Memory B cell (primary cell): Measurements from ENCODE around the gene PLEKHH2.

Source experiments
- ATAC-seq: fragments of 150-1000 bp; cut with Tn5 transposase; 2 replicates; pipeline ENCODE4 v1.10.0; 2021; ENCODE audit warnings: low read depth, mild to moderate bottlenecking, moderate library complexity
- DNase-seq, 2 donors: peaks; one replicate each; pipeline ENCODE4 v3.0.0; 2022; ENCODE audit warnings: low spot score in 2 of 2
- H3K27ac Mint-ChIP-seq: one replicate; pipeline ENCODE4 v1.8.0; 2022; ENCODE audit warnings: mild to moderate bottlenecking, moderate library complexity, mixed read lengths
- H3K27me3 Mint-ChIP-seq: one replicate; pipeline ENCODE4 v1.8.0; 2022; ENCODE audit warnings: mixed read lengths
- H3K36me3 Mint-ChIP-seq: one replicate; pipeline ENCODE4 v1.8.0; 2022; ENCODE audit warnings: mild to moderate bottlenecking, mixed read lengths
- H3K4me1 Mint-ChIP-seq: one replicate; pipeline ENCODE4 v1.8.0; 2022; ENCODE audit warnings: mixed read lengths
- H3K4me3 Mint-ChIP-seq: one replicate; pipeline ENCODE4 v1.8.0; 2022; ENCODE audit warnings: mild to moderate bottlenecking, moderate library complexity, mixed read lengths
- H3K9me3 Mint-ChIP-seq: one replicate; pipeline ENCODE4 v1.8.0; 2022; ENCODE audit warnings: mixed read lengths

PLEKHH2 gene

DNA sequence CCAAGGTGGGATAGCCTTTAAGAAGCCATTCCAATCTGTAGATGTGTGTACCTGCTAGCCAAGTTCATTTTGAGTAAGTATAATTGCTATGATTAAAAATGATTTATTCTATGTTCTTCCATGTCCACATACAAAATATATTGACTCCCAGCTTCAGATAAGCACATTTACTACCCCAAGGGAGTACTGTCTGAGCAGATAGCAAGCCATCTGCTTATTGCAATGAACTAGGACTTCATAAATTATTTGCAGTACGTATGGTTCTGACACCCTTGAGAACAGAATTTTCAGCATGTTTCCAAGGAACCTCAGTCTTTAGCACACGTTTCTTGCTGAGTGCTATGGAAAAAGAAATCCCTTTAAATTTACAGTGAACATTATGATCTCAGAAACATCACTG is 173.4 kb downstream of the PLEKHH2 start:
- Mint-ChIP-seq H3K36me3 (peaks cover 3% of the 10 kb centered on the region), H3K4me3 (no peak overlapping the region), H3K4me1 (no peaks in the 10 kb centered on the region), H3K27me3 (no peaks in the 10 kb centered on the region), H3K27ac (no peak overlapping the region), H3K9me3 (no peaks in the 10 kb centered on the region)
- ATAC-seq (no peak), DNase-seq (no peak)

DNA sequence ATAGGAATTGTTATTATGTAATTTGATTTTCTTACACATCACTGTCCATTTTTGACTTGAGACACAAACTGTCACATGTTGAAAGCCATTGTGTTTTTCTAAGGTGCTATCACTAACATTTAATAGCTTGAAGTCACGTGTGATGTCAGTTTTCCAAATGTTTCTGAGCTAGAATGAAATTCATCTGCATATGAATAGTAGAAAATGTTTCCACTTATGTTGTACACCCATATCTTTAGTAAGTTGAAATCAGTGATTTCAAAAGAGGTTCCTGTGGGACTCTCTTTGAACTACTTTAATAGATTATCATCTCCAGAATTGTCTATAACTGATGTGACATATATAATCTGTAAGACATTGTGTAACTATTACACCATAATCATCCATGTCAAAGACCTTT is 173.8 kb downstream of the PLEKHH2 start:
- no peak for ATAC-seq
- no peaks in the 10 kb centered on the region for H3K9me3 Mint-ChIP-seq

DNA sequence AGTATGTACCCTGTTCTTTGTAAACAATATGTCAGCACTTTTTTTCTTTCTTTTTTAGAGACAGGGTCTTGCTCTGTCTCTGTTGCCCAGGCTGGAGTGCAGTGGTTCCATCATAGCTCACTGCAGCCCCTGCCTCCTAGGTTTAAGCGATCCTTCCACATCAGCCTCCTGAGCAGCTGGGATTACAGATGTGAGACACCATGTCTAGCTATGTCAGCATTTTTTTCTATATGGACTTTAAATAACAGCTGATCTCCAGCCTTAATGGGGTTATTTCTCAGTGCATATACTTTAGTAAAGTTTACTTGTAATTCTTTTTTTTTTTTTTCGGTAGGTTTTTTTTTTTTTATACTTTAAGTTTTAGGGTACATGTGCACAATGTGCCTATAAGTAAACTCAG is 174.9 kb downstream of the PLEKHH2 start:
- no peak for DNase-seq
- Mint-ChIP-seq H3K4me1 (no peaks in the 10 kb centered on the region), H3K9me3 (no peaks in the 10 kb centered on the region), H3K27me3 (no peaks in the 10 kb centered on the region), H3K27ac (no peak overlapping the region), H3K4me3 (no peak overlapping the region), H3K36me3 (peaks cover 4% of the 10 kb centered on the region)
- no peak for ATAC-seq

More for the DNA sequence above, 173.8 kb downstream of the PLEKHH2 start:
- H3K27ac Mint-ChIP-seq: no peak overlapping the region
- no peaks in the 10 kb centered on the region for H3K27me3 Mint-ChIP-seq
- no peaks in the 10 kb centered on the region for H3K4me1 Mint-ChIP-seq
- H3K4me3 Mint-ChIP-seq: no peak overlapping the region
- DNase-seq: no peak
- H3K36me3 Mint-ChIP-seq: peaks cover 4% of the 10 kb centered on the region

DNA sequence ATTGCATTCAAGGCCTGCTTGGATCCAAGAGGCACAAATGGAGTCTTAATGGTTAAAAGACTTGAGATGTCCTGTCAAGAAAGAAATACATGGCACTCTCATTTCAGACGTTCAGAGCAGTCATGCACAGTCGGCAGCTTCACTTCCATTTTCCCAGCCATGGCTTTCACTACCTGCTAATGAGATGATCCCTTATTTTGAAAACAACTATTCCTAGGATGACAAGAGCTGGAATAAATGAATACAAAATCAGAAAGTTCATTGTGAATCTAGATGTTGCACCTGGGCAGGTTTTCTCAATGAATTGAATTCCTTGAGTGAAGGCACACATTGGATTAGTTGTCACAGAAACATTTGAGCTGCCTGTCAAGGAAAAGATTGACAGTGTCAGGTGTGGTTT is 175.9 kb downstream of the PLEKHH2 start:
- no peak overlapping the region for H3K4me3 Mint-ChIP-seq
- DNase-seq (no peak), ATAC-seq (no peak)
- H3K4me1 Mint-ChIP-seq: no peaks in the 10 kb centered on the region
- no peaks in the 10 kb centered on the region for H3K27me3 Mint-ChIP-seq
- H3K9me3 Mint-ChIP-seq: no peaks in the 10 kb centered on the region
- H3K27ac Mint-ChIP-seq: no peak overlapping the region
- H3K36me3 Mint-ChIP-seq: peaks cover 4% of the 10 kb centered on the region

DNA sequence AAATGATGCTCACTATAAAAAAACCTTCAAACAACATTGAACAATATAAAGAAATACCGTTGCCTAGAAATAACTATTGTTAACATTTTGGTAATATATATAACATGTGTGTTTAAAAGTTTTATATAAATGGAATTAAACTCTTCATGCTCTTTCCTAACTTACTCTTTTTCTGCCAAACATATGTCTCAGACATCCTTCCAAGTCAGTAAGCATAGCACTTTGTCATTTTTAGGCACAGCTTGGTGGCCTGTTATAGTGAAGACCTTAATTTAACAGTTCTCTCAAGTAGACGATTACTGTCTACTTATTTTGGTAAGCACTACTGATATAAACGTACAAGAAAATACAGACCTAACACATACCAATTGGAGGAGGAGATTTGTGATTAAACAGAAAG is 177.7 kb downstream of the PLEKHH2 start:
- DNase-seq (no peak), ATAC-seq (no peak)
- Mint-ChIP-seq H3K4me1 (no peaks in the 10 kb centered on the region), H3K9me3 (no peaks in the 10 kb centered on the region), H3K4me3 (no peak overlapping the region), H3K27me3 (no peaks in the 10 kb centered on the region), H3K36me3 (peaks cover 4% of the 10 kb centered on the region), H3K27ac (no peak overlapping the region)
